DOHH2 (cell line): ENCODE measurements around the gene UPK1A.

ENCODE experiments used
- CTCF ChIP-seq: fragments of 200-600 bp; sonication (generic); IDR thresholded peaks from one replicate; pipeline ENCODE4 v1.5.1; 2014; ENCODE audit warnings: antibody characterized with exemption, mild to moderate bottlenecking, low read depth, low read length; ENCODE audit not compliant: poor library complexity, severe bottlenecking
- EZH2phosphoT487 ChIP-seq: fragments of 200-600 bp; sonication (generic); IDR thresholded peaks from 2 replicates; pipeline ENCODE4 v1.6.1; 2017; ENCODE audit warnings: borderline replicate concordance, mild to moderate bottlenecking, antibody characterized with exemption, low read length, moderate library complexity, mixed read lengths

- no peak for TF ChIP-seq CTCF
- TF ChIP-seq EZH2phosphoT487 = no peak
These were observed 25.7 kb downstream of the UPK1A start for GRCh38 chr19:35692010-35692409.
